HepG2 (cell line): ENCODE measurements around the gene SLC30A4. TPM values are rescaled to one million over a fixed set of nuclear protein-coding genes. Genes with fewer than 3 reads are reported as not detected.

Source experiments
- ARID4A ChIP-seq: sonication (generic); formaldehyde crosslinking; IDR thresholded peaks from 2 replicates; pipeline ENCODE4 v1.5.0; 2020; ENCODE audit warnings: mild to moderate bottlenecking, missing genetic modification reagents, borderline replicate concordance
- FOXM1 ChIP-seq: sonication (generic); formaldehyde crosslinking; IDR thresholded peaks from 2 replicates; pipeline ENCODE4 v1.5.0; 2020; ENCODE audit warnings: missing genetic modification reagents
- GZF1 ChIP-seq: sonication (generic); formaldehyde crosslinking; IDR thresholded peaks from 2 replicates; pipeline ENCODE4 v1.5.1; 2020; ENCODE audit warnings: mild to moderate bottlenecking, missing genetic modification reagents
- HNF1B ChIP-seq: sonication (generic); formaldehyde crosslinking; IDR thresholded peaks from 2 replicates; pipeline ENCODE4 v1.5.1; 2020; ENCODE audit warnings: mild to moderate bottlenecking, moderate library complexity, missing genetic modification reagents
- KLF6 ChIP-seq: IDR thresholded peaks from 2 replicates; pipeline ENCODE4 v1.8.0; 2016; ENCODE audit warnings: missing biosample characterization, missing genetic modification reagents
- PHF8 ChIP-seq: sonication (generic); formaldehyde crosslinking; IDR thresholded peaks from 2 replicates; pipeline ENCODE4 v1.5.0; 2020; ENCODE audit warnings: missing genetic modification reagents
- PLRG1 ChIP-seq: fragments of 450-650 bp; conservative IDR thresholded peaks from 2 replicates; pipeline ENCODE4 v1.6.1; 2016
- PRPF4 ChIP-seq: fragments of 200-400 bp; formaldehyde crosslinking; IDR thresholded peaks from 2 replicates; pipeline ENCODE4 v1.6.1; 2016; ENCODE audit warnings: low read length, low read depth; ENCODE audit not compliant: poor library complexity, severe bottlenecking
- TEAD3 ChIP-seq: optimal IDR thresholded peaks from 2 replicates; pipeline ENCODE3; 2016; ENCODE audit warnings: borderline replicate concordance
- ZBTB3 ChIP-seq: sonication (generic); formaldehyde crosslinking; IDR thresholded peaks from 2 replicates; pipeline ENCODE4 v1.4.0; 2020; ENCODE audit warnings: low read depth, mild to moderate bottlenecking, moderate library complexity, missing genetic modification reagents, borderline replicate concordance
- ZNF138 ChIP-seq: sonication (generic); formaldehyde crosslinking; IDR thresholded peaks from 2 replicates; pipeline ENCODE4 v1.5.0; 2020; ENCODE audit warnings: mild to moderate bottlenecking, low read depth, missing genetic modification reagents
- ZNF232 ChIP-seq: sonication (generic); formaldehyde crosslinking; IDR thresholded peaks from 2 replicates; pipeline ENCODE4 v1.4.0; 2020; ENCODE audit warnings: missing genetic modification reagents, borderline replicate concordance
- ZNF282 ChIP-seq: fragments of 450-650 bp; IDR thresholded peaks from 2 replicates; pipeline ENCODE4 v1.6.1; 2018; ENCODE audit not compliant: partially characterized antibody
- ZNF530 ChIP-seq: sonication (generic); formaldehyde crosslinking; IDR thresholded peaks from 2 replicates; pipeline ENCODE4 v1.5.0; 2020; ENCODE audit warnings: low read depth, mild to moderate bottlenecking, missing genetic modification reagents
- ZNF678 ChIP-seq: sonication (generic); formaldehyde crosslinking; IDR thresholded peaks from 2 replicates; pipeline ENCODE4 v1.4.0; 2020; ENCODE audit warnings: mild to moderate bottlenecking, missing genetic modification reagents
- ZNF891 ChIP-seq: sonication (generic); formaldehyde crosslinking; IDR thresholded peaks from 2 replicates; pipeline ENCODE4 v1.5.0; 2020; ENCODE audit warnings: mild to moderate bottlenecking, missing genetic modification reagents
- polyA plus RNA-seq, 8 experiments: library from polyadenylated mRNA; depleted of rRNA in 3 of 8; stranded (reverse) in 7 of 8; unstranded in 1 of 8; fragments of >200 nt; fragmentation: Illumina TruSeq in 4 of 8; extraction: Trizol in 4 of 8; gene quantifications; 2 replicates each; pipeline versions ENCODE4 v1.2.1 to v1.2.3, GENCODE V29; 2011 to 2016; ENCODE audit warnings: low read depth in 4 of 8, missing spikeins in 1 of 8, mixed read lengths in 1 of 8; ENCODE audit not compliant: insufficient read depth in 1 of 8
- total RNA-seq, 5 experiments: library from RNA; depleted of rRNA; stranded (reverse); fragments of >200 nt; fragmentation: Illumina TruSeq; extraction: Trizol; gene quantifications; 2 replicates each; pipeline ENCODE4 v1.2.3, GENCODE V29; 2016; ENCODE audit warnings: low read depth in 1 of 5
- TF ChIP-seq, protein P1 (sequence below): sonication (generic); formaldehyde crosslinking; IDR thresholded peaks from 2 replicates; pipeline ENCODE4 v1.5.1; 2020; ENCODE audit warnings: mild to moderate bottlenecking, missing genetic modification reagents, moderate library complexity

The SLC30A4 gene
- total and polyA plus RNA-seq, 2 of the 13 experiments (the other 11 are each of a cell fraction or from before 2014, with no cell fraction given) = 0.01 to 0.04 TPM

DNA sequence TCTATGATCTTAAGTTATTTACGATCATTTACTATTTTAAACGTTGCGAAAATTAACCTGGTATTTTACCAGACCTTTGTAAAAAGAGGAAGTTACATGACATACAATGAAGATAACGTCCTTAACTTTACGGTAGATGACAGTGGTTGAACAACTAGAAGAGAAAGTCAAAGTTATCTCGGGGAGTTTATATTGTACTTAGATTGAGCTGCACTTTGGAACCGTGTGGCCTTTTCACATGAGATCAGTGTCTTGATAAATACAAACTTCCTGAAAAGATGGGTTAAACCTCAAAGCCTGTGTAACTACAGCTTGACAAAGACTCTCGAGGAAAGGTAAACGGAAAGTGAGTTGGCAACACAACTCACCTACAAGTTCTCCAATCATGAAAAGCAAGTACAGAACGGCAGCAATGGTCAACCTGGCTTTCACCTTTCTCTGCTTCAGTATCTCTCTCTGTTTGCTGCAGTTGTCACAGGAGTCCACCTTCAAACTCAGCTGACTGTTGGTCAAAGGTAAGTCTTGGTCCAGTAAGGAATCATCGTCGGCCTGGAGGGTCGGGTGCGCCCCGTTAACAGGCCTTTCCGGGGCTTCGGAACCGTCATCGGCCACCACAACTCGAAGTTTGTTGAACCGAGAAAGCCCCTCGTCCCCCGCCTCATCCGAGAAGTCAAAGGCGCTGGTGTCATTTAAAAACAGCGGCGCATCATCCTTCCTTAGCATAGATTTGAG is 793 bp downstream of the SLC30A4 start (continued):
- no peak for TF ChIP-seq TEAD3 (CRISPR knock-in tag)
- no peak for TF ChIP-seq KLF6 (CRISPR knock-in tag)
- TF ChIP-seq GZF1 (CRISPR knock-in tag) = no peak
- TF ChIP-seq PLRG1 = no peak
- no peak for TF ChIP-seq ZNF138 (CRISPR knock-in tag)
- TF ChIP-seq PHF8 (CRISPR knock-in tag) = no peak; the same call in 1 of the 2 replicates
- TF ChIP-seq ZNF530 (CRISPR knock-in tag) = no peak
- TF ChIP-seq ZNF232 (CRISPR knock-in tag) = no peak
- TF ChIP-seq HNF1B (CRISPR knock-in tag) = no peak
- TF ChIP-seq, protein P1, sequence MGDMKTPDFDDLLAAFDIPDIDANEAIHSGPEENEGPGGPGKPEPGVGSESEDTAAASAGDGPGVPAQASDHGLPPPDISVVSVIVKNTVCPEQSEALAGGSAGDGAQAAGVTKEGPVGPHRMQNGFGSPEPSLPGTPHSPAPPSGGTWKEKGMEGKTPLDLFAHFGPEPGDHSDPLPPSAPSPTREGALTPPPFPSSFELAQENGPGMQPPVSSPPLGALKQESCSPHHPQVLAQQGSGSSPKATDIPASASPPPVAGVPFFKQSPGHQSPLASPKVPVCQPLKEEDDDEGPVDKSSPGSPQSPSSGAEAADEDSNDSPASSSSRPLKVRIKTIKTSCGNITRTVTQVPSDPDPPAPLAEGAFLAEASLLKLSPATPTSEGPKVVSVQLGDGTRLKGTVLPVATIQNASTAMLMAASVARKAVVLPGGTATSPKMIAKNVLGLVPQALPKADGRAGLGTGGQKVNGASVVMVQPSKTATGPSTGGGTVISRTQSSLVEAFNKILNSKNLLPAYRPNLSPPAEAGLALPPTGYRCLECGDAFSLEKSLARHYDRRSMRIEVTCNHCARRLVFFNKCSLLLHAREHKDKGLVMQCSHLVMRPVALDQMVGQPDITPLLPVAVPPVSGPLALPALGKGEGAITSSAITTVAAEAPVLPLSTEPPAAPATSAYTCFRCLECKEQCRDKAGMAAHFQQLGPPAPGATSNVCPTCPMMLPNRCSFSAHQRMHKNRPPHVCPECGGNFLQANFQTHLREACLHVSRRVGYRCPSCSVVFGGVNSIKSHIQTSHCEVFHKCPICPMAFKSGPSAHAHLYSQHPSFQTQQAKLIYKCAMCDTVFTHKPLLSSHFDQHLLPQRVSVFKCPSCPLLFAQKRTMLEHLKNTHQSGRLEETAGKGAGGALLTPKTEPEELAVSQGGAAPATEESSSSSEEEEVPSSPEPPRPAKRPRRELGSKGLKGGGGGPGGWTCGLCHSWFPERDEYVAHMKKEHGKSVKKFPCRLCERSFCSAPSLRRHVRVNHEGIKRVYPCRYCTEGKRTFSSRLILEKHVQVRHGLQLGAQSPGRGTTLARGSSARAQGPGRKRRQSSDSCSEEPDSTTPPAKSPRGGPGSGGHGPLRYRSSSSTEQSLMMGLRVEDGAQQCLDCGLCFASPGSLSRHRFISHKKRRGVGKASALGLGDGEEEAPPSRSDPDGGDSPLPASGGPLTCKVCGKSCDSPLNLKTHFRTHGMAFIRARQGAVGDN (CRISPR knock-in tag) = no peak
- no peak for TF ChIP-seq PRPF4
- TF ChIP-seq ARID4A (CRISPR knock-in tag) = no peak
- TF ChIP-seq ZNF282 = no peak
- TF ChIP-seq ZNF678 (CRISPR knock-in tag) = no peak
- TF ChIP-seq ZBTB3 (CRISPR knock-in tag) = no peak
- no peak for TF ChIP-seq FOXM1 (CRISPR knock-in tag)
- TF ChIP-seq ZNF891 (CRISPR knock-in tag) = no peak
